Measurements from ENCODE around the gene SARS2. TPM values are rescaled to one million over a fixed set of nuclear protein-coding genes. Genes with fewer than 3 reads are reported as not detected.

The SARS2 gene
- total and polyA plus RNA-seq, 2 donors from 2014 or later: 30.6 to 34.8 TPM

DNA sequence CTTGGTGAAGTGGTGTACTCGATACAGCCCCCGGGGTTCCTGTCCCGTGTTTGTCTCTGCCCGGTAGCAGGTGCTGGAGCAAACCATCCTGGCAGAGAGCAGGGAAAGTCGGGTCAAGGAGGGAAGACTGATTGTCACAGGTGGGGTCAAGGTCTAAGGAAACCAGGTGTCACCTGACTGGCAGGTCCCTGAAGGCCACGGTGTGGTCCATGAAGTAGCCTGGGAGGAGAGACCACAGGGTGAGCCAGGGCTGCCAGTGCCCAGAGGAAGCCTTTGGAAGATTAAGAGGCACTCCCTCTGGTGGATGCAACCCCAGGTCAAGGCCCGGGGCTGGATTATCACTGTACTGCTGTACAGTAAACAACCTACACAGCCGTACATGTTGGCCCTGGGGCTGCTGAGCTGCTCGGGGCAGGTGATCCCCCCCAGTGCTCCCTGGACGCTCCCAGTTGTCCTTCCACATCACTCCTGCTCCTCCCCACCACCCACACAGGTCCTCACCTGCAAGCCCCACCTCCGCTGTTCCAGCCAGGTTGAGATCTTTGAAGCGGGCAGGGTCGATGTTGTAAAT, 12.6 kb downstream of the SARS2 start:
- TF ChIP-seq, protein P1, sequence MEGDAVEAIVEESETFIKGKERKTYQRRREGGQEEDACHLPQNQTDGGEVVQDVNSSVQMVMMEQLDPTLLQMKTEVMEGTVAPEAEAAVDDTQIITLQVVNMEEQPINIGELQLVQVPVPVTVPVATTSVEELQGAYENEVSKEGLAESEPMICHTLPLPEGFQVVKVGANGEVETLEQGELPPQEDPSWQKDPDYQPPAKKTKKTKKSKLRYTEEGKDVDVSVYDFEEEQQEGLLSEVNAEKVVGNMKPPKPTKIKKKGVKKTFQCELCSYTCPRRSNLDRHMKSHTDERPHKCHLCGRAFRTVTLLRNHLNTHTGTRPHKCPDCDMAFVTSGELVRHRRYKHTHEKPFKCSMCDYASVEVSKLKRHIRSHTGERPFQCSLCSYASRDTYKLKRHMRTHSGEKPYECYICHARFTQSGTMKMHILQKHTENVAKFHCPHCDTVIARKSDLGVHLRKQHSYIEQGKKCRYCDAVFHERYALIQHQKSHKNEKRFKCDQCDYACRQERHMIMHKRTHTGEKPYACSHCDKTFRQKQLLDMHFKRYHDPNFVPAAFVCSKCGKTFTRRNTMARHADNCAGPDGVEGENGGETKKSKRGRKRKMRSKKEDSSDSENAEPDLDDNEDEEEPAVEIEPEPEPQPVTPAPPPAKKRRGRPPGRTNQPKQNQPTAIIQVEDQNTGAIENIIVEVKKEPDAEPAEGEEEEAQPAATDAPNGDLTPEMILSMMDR (IDR thresholded peaks at IDR 0.05; ENCODE audit: borderline replicate concordance, extremely low read depth, insufficient read depth): no peak
- FAIRE-seq (no peak), DNase-seq (peak in 1 of 5 donors; percentile 22)
- no peak overlapping the region for H3K4me3 ChIP-seq (ENCODE audit: low read length in 3 of 3)
- no peaks in the 10 kb centered on the region for H3K27me3 ChIP-seq (ENCODE audit: control insufficient read depth, insufficient read depth, low read length)
- intact Hi-C loops (cut with DNase I): no loop called here
- no peaks in the 10 kb centered on the region for H3K4me1 ChIP-seq (ENCODE audit: control insufficient read depth in 2 of 3, insufficient read depth in 2 of 3, low read depth in 1 of 3, low read length in 3 of 3)
- H3K36me3 ChIP-seq (ENCODE audit: control insufficient read depth in 2 of 3, insufficient read depth in 3 of 3, low read length in 3 of 3): peaks cover 0 to 7% (median 0%) of the 10 kb centered on the region in 3 donors
- no peak overlapping the region for H3K27ac ChIP-seq (ENCODE audit: low read depth in 2 of 2, low read length in 2 of 2)
- no peaks in the 10 kb centered on the region for H3K9me3 ChIP-seq (ENCODE audit: control insufficient read depth in 2 of 3, insufficient read depth in 1 of 3, low read length in 3 of 3)
- no peak overlapping the region for H3K9ac ChIP-seq (ENCODE audit: low read length in 3 of 3)

DNA sequence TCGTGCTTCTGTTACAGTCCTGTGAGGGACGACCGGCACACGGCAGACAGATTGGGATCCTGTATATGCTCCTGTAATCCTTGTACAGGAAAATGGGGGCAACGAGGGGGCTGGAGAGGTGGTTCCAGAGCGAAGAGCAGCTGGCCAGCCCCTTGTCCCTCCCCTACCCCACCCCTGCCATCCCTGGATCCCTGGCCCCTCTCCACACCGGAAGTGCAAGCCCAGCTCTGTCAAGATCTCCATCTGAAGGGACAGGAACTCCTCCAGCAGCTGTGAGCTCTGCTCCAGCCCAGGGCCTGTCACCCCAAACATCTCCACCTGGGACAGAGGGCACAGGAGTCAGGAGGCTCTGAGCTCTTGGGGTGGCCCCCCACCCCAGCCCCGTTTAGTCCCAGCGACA, 13.0 kb downstream of the SARS2 start:
- intact Hi-C loops (cut with DNase I): no loop called here
- Histone ChIP-seq H3K4me3 (ENCODE audit: low read length in 3 of 3) (no peak overlapping the region), H3K9ac (ENCODE audit: low read length in 3 of 3) (no peak overlapping the region), H3K9me3 (ENCODE audit: control insufficient read depth in 2 of 3, insufficient read depth in 1 of 3, low read length in 3 of 3) (no peaks in the 10 kb centered on the region), H3K4me1 (ENCODE audit: control insufficient read depth in 2 of 3, insufficient read depth in 2 of 3, low read depth in 1 of 3, low read length in 3 of 3) (no peaks in the 10 kb centered on the region), H3K27ac (ENCODE audit: low read depth in 2 of 2, low read length in 2 of 2) (no peak overlapping the region), H3K27me3 (ENCODE audit: control insufficient read depth, insufficient read depth, low read length) (no peaks in the 10 kb centered on the region), H3K36me3 (ENCODE audit: control insufficient read depth in 2 of 3, insufficient read depth in 3 of 3, low read length in 3 of 3) (peaks cover 0 to 7% (median 0%) of the 10 kb centered on the region in 3 donors)
- TF ChIP-seq, protein P1 (IDR thresholded peaks at IDR 0.05; ENCODE audit: borderline replicate concordance, extremely low read depth, insufficient read depth): no peak
- FAIRE-seq (no peak), DNase-seq (no peak)

DNA sequence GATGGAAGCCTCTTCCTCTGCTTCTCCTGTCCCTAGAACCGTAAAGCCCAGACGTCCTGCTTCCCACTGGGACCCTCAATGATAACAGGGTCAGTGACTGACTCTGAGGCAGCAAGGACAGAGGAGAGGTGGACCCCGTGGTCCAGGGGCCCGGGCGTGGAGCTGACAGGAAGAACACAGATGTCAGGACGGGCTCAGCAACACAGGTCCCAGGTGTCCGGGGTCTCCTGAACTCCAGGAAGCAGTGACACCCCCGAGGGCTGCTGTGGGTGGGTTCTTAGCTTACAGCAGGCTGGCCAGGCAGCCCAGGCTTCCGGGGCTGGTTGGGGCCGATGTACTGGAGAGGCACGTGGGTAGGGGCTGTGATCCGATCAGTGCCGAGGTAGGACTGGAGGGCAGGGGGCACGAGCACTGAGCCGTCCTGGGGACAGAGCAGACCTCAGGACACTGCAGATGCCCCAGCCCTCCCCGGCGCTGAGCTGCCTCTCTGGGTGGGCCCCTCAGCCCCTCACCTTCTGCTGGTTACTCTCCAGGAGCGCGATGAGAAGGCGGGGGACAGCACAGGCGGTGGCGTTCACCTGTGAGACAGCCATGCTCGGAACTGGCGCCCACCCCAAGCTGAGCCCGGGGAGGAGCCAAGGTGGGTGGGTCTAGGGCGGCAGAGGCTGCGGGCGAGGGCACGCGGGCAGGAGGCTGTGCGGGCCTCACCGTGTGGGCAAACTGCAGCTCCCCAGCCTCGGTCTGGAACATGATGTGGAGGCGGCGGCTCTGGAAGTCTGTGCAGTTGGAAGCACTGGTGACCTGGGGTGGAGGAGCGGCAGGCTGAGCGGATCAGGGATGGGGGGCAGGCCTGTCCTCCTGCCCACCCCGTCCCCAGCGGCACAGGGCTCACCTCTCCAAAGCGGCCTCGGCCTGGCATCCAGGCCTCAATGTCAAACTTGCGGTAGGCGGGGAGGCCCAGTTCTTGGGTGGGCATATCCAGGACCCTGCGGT, 14.9 kb downstream of the SARS2 start:
- DNase-seq: peak in 1 of 5 donors; percentile 64
- TF ChIP-seq, protein P1 (IDR thresholded peaks at IDR 0.05; ENCODE audit: borderline replicate concordance, extremely low read depth, insufficient read depth): no peak

More for the DNA sequence above, 14.9 kb downstream of the SARS2 start:
- intact Hi-C loops (cut with DNase I): no loop called here
- no peak overlapping the region for H3K4me3 ChIP-seq (ENCODE audit: low read length in 3 of 3)
- H3K9ac ChIP-seq (ENCODE audit: low read length in 3 of 3): no peak overlapping the region
- no peaks in the 10 kb centered on the region for H3K9me3 ChIP-seq (ENCODE audit: control insufficient read depth in 2 of 3, insufficient read depth in 1 of 3, low read length in 3 of 3)
- FAIRE-seq: no peak
- peaks cover 2% of the 10 kb centered on the region for H3K27me3 ChIP-seq (ENCODE audit: control insufficient read depth, insufficient read depth, low read length)
- no peak overlapping the region for H3K27ac ChIP-seq (ENCODE audit: low read depth in 2 of 2, low read length in 2 of 2)
- H3K36me3 ChIP-seq (ENCODE audit: control insufficient read depth in 2 of 3, insufficient read depth in 3 of 3, low read length in 3 of 3): no peaks in the 10 kb centered on the region
- no peaks in the 10 kb centered on the region for H3K4me1 ChIP-seq (ENCODE audit: control insufficient read depth in 2 of 3, insufficient read depth in 2 of 3, low read depth in 1 of 3, low read length in 3 of 3)
